GM10248 (cell line): Measurements from ENCODE around the gene CDH18.

Source experiments
- CTCF ChIA-PET: fragments of 300-600 bp; sonication (Branson Sonifier 250); formaldehyde crosslinking; extraction: SDS; loops from one replicate; lab custom pipeline; 2021; ENCODE audit warnings: antibody characterized with exemption; lab: Yijun Ruan, JAX
- POLR2A ChIA-PET: fragments of 350-650 bp; sonication (Branson Sonifier 250); formaldehyde crosslinking; extraction: SDS; loops from one replicate; lab custom pipeline; 2020; ENCODE audit warnings: antibody characterized with exemption; lab: Yijun Ruan, JAX
- DNase-seq: peaks from one replicate; pipeline ENCODE4 v3.0.0; 2012; ENCODE audit errors: extremely low spot score
- CTCF ChIP-seq: IDR thresholded peaks from 2 replicates; pipeline ENCODE4 v1.5.1; 2012; ENCODE audit warnings: mild to moderate bottlenecking, low read depth; ENCODE audit errors: extremely low read depth, missing control alignments, control extremely low read depth

CDH18 gene

DNA sequence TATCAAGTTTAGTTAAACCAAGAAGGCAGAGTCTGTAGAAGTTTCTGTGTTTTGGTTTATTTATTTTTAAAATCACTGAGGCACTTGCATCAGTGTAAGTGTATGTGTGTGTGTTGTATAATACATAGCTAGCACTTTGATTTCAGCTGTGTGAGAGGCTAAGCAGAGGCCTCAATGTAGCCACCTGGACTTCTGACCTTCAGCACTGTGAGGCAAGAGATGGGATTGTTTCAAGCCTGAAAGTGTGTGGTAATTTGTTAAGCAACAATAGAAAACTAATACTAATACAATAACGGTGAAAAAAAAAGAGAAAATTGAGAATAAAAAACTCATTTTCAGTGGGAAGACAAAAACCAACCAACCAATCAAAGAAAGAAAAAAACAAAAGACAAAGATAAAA, 327.3 kb downstream of the CDH18 start:
- CTCF ChIA-PET: no interaction called here

GRCh38 chr5:19655627-19656026, 332.4 kb downstream of the CDH18 start:
- CTCF ChIA-PET: no interaction called here
- no peak for DNase-seq
- POLR2A ChIA-PET: no interaction called here
- TF ChIP-seq CTCF: no peak

More for the DNA sequence above, 327.3 kb downstream of the CDH18 start:
- POLR2A ChIA-PET: no interaction called here
- DNase-seq: no peak
- no peak for TF ChIP-seq CTCF

DNA sequence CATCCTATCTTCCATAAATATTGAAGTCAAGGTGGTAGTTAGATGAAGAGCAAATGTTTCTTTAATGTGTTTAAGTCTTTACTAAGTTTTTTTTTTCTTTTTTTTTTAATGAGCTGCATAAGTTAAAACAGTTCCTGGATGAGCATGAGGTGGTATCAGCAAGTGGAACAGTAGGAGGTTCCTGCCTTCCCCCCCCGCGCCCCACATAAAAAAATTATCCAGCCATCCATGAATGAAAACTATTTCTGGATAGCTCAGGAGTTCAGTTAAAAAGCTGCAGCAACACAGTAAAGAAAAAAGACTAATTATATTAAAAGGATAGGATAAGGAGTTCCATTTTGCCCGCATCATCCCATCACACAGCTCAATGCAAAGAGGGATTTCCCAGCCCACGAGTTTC, 349.5 kb downstream of the CDH18 start:
- CTCF ChIA-PET: no interaction called here
- POLR2A ChIA-PET: no interaction called here
- TF ChIP-seq CTCF: no peak

DNA sequence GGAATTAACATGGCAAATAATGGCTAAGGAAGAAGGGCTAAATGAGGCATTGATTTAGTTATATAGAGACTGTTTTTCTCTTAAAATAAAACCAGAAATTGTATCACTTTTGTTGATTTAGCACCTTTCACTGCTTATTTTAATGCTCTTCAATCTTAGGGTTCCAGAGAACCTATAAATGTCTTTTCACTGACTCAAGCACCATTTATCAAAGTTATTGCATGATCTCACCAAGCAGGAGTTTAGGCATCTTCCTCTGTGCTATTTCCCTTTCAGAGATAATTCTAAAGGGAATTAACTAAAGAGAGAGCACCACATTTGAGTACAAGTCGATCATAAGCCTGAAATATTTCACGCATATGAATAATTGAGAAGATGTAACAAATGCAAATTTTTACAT, 357.1 kb downstream of the CDH18 start:
- TF ChIP-seq CTCF: no peak
- CTCF ChIA-PET: no interaction called here
- no peak for DNase-seq
- POLR2A ChIA-PET: no interaction called here

More for the DNA sequence above, 349.5 kb downstream of the CDH18 start:
- no peak for DNase-seq

DNA sequence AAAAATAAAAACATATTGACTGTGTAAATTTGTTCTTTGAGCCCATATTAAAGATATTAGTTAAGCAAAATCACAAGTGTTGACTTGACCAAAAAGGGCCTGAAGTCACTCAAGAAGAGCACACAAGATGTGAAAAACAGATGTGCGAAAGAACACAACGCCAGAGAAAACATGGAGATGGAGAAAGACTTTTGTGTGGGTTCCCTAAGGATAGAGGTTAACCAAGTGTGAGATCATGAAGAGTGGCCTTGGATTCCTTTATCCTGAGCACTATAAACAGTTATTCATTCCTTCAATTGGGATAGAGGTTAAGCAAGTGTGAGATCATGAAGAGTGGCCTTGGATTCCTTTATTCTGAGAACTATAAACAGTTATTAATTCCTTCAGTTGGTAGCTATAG, 361.8 kb downstream of the CDH18 start:
- no peak for TF ChIP-seq CTCF
- no peak for DNase-seq
- POLR2A ChIA-PET: no interaction called here
- CTCF ChIA-PET: no interaction called here

GRCh38 chr5:19625562-19625961, 362.4 kb downstream of the CDH18 start:
- ChIA-PET POLR2A (no interaction called here), CTCF (no interaction called here)
- no peak for TF ChIP-seq CTCF
- DNase-seq: no peak

GRCh38 chr5:19619571-19619970, 368.4 kb downstream of the CDH18 start:
- no peak for DNase-seq
- TF ChIP-seq CTCF: no peak
- ChIA-PET CTCF (no interaction called here), POLR2A (no interaction called here)
